ENCODE results near the gene STX10. TPM values are rescaled to one million over a fixed set of nuclear protein-coding genes. Genes with fewer than 3 reads are reported as not detected.
A peak's percentile ranks its signal among the peaks of the same experiment; 100 is the strongest.

The STX10 gene
- total and polyA plus RNA-seq, 2 donors (not counting 1 experiment from before 2014, with no cell fraction given): 48.9 to 69.2 TPM

GRCh38 chr19:13119627-13120026, 30.5 kb downstream of the STX10 start:
- TF ChIP-seq EZH2 (IDR thresholded peaks at IDR 0.05; ENCODE audit: low read length, missing control alignments) (no peak), CTCF (conservative IDR thresholded peaks at IDR 0.05 in 1 of 2, IDR thresholded peaks at IDR 0.05 in 1 of 2; ENCODE audit: low read depth in 1 of 2, low read length in 2 of 2) (no peak)
- Histone ChIP-seq H3K4me3 (replicated peaks in 1 of 4; ENCODE audit: control extremely low read depth in 1 of 4, insufficient read depth in 1 of 4, low read depth in 3 of 4, low read length in 4 of 4) (peak overlapping the region; percentile 19 to 91 (median 74)), H3K9ac (ENCODE audit: insufficient read depth, low read length) (no peak overlapping the region), H4K20me1 (ENCODE audit: control insufficient read depth, extremely low read depth, insufficient read depth, low read length) (peaks cover 1% of the 10 kb centered on the region), H3K79me2 (ENCODE audit: control insufficient read depth, insufficient read depth, low read length) (peaks cover 73% of the 10 kb centered on the region), H3K27me3 (ENCODE audit: control insufficient read depth, insufficient read depth, low read length) (no peaks in the 10 kb centered on the region), H3K36me3 (ENCODE audit: control insufficient read depth, insufficient read depth, low read length) (peaks cover 4% of the 10 kb centered on the region), H3K9me3 (ENCODE audit: control insufficient read depth, insufficient read depth, low read depth, low read length) (no peaks in the 10 kb centered on the region), H2AFZ (ENCODE audit: low read length) (no peak overlapping the region), H3K4me1 (ENCODE audit: control insufficient read depth, extremely low read depth, insufficient read depth, low read length) (peaks cover 16% of the 10 kb centered on the region), H3K27ac (ENCODE audit: insufficient read depth, low read length) (peak overlapping the region; percentile 57), H3K4me2 (ENCODE audit: extremely low read depth, insufficient read depth, low read length) (peak overlapping the region; percentile 90)
- peak in 1 of 2 donors; percentile 32 for DNase-seq (ENCODE audit: low read depth in 2 of 2)

- Histone ChIP-seq H3K4me1 (ENCODE audit: control insufficient read depth, extremely low read depth, insufficient read depth, low read length) (peaks cover 16% of the 10 kb centered on the region), H3K4me2 (ENCODE audit: extremely low read depth, insufficient read depth, low read length) (peak overlapping the region; percentile 90), H3K36me3 (ENCODE audit: control insufficient read depth, insufficient read depth, low read length) (peaks cover 4% of the 10 kb centered on the region), H4K20me1 (ENCODE audit: control insufficient read depth, extremely low read depth, insufficient read depth, low read length) (peaks cover 1% of the 10 kb centered on the region), H3K9me3 (ENCODE audit: control insufficient read depth, insufficient read depth, low read depth, low read length) (no peaks in the 10 kb centered on the region), H3K79me2 (ENCODE audit: control insufficient read depth, insufficient read depth, low read length) (peaks cover 65% of the 10 kb centered on the region), H2AFZ (ENCODE audit: low read length) (no peak overlapping the region), H3K9ac (ENCODE audit: insufficient read depth, low read length) (peak overlapping the region; percentile 86), H3K27me3 (ENCODE audit: control insufficient read depth, insufficient read depth, low read length) (no peaks in the 10 kb centered on the region), H3K27ac (ENCODE audit: insufficient read depth, low read length) (peak overlapping the region; percentile 74), H3K4me3 (replicated peaks in 1 of 4; ENCODE audit: control extremely low read depth in 1 of 4, insufficient read depth in 1 of 4, low read depth in 3 of 4, low read length in 4 of 4) (peak overlapping the region; percentile 58 to 91 (median 86))
- TF ChIP-seq CTCF (conservative IDR thresholded peaks at IDR 0.05 in 1 of 2, IDR thresholded peaks at IDR 0.05 in 1 of 2; ENCODE audit: low read depth in 1 of 2, low read length in 2 of 2): no peak
- no peak for TF ChIP-seq EZH2 (IDR thresholded peaks at IDR 0.05; ENCODE audit: low read length, missing control alignments)
- peak in 1 of 2 donors; percentile 57 for DNase-seq (ENCODE audit: low read depth in 2 of 2)
These were observed 31.6 kb downstream of the STX10 start for GRCh38 chr19:13118424-13119193.

GRCh38 chr19:13117772-13118423, 32.3 kb downstream of the STX10 start, which contains the start of gene NACC1:
Gene NACC1, plus strand, starts transcription at chr19:13118264. Its CDS starts 16,944 bp downstream, at chr19:13135208.
- Histone ChIP-seq H2AFZ (ENCODE audit: low read length) (peak within 1 kb of the TSS; percentile 72), H3K36me3 (ENCODE audit: control insufficient read depth, insufficient read depth, low read length) (peaks cover 4% of the 10 kb centered on the region), H3K27ac (ENCODE audit: insufficient read depth, low read length) (peak within 1 kb of the TSS; percentile 74), H3K9ac (ENCODE audit: insufficient read depth, low read length) (peak within 1 kb of the TSS; percentile 86), H3K4me2 (ENCODE audit: extremely low read depth, insufficient read depth, low read length) (peak within 1 kb of the TSS; percentile 91), H3K79me2 (ENCODE audit: control insufficient read depth, insufficient read depth, low read length) (peaks cover 58% of the 10 kb centered on the region), H4K20me1 (ENCODE audit: control insufficient read depth, extremely low read depth, insufficient read depth, low read length) (peaks cover 1% of the 10 kb centered on the region), H3K27me3 (ENCODE audit: control insufficient read depth, insufficient read depth, low read length) (no peaks in the 10 kb centered on the region), H3K4me1 (ENCODE audit: control insufficient read depth, extremely low read depth, insufficient read depth, low read length) (peaks cover 16% of the 10 kb centered on the region), H3K4me3 (replicated peaks in 1 of 4; ENCODE audit: control extremely low read depth in 1 of 4, insufficient read depth in 1 of 4, low read depth in 3 of 4, low read length in 4 of 4) (peak within 1 kb of the TSS; percentile 83 to 97 (median 92)), H3K9me3 (ENCODE audit: control insufficient read depth, insufficient read depth, low read depth, low read length) (no peaks in the 10 kb centered on the region)
- TF ChIP-seq EZH2 (IDR thresholded peaks at IDR 0.05; ENCODE audit: low read length, missing control alignments) (no peak), CTCF (conservative IDR thresholded peaks at IDR 0.05 in 1 of 2, IDR thresholded peaks at IDR 0.05 in 1 of 2; ENCODE audit: low read depth in 1 of 2, low read length in 2 of 2) (no peak)
- peak; percentile 84 to 86 for DNase-seq (ENCODE audit: low read depth in 2 of 2)

Measured in fibroblast of lung (primary cell).